Erythroblast (primary cell): ENCODE measurements around the gene ENTREP1.

Experiments used
- GATA1 ChIP-seq: IDR thresholded peaks from 2 replicates; pipeline ENCODE4 v1.6.1; 2011; ENCODE audit warnings: low read depth, mild to moderate bottlenecking, control low read depth, low read length, moderate library complexity
- POLR2A ChIP-seq: IDR thresholded peaks from 2 replicates; pipeline ENCODE4 v1.6.1; 2011; ENCODE audit warnings: mild to moderate bottlenecking, low read length

- TF ChIP-seq POLR2A (no peak), GATA1 (no peak)
Measured at GRCh38 chr9:69355232-69355631, 30.2 kb downstream of the ENTREP1 start.
